Right lobe of liver (tissue), 4 donors: ENCODE data around the gene PTGER2.

ENCODE experiments used
- CTCF ChIP-seq, 4 donors: fragments of 200-600 bp in 3 of 4; fragments of 450-650 bp in 1 of 4; IDR thresholded peaks; one replicate each; pipeline versions ENCODE4 v1.5.1 to v1.8.0; 2016 to 2022; ENCODE audit warnings: antibody characterized with exemption in 4 of 4, mild to moderate bottlenecking in 2 of 4
- POLR2A ChIP-seq: fragments of 450-650 bp; IDR thresholded peaks from one replicate; pipeline ENCODE4 v1.6.1; 2017; ENCODE audit warnings: antibody characterized with exemption, mild to moderate bottlenecking
- donor health status: DM: no; HTN: no; CAD: no.
- donor health status: DM: no; HTN: no; CAD: no.
- donor health status: DM: no; HTN: yes; CAD: no.

GRCh38 chr14:52271538-52271937 is 42.6 kb upstream of the PTGER2 start:
- no peak for TF ChIP-seq CTCF (IDR thresholded peaks at IDR 0.05)
- TF ChIP-seq POLR2A, result no peak
